ENCODE measurements around the gene ZFP92.

Gene ZFP92

DNA sequence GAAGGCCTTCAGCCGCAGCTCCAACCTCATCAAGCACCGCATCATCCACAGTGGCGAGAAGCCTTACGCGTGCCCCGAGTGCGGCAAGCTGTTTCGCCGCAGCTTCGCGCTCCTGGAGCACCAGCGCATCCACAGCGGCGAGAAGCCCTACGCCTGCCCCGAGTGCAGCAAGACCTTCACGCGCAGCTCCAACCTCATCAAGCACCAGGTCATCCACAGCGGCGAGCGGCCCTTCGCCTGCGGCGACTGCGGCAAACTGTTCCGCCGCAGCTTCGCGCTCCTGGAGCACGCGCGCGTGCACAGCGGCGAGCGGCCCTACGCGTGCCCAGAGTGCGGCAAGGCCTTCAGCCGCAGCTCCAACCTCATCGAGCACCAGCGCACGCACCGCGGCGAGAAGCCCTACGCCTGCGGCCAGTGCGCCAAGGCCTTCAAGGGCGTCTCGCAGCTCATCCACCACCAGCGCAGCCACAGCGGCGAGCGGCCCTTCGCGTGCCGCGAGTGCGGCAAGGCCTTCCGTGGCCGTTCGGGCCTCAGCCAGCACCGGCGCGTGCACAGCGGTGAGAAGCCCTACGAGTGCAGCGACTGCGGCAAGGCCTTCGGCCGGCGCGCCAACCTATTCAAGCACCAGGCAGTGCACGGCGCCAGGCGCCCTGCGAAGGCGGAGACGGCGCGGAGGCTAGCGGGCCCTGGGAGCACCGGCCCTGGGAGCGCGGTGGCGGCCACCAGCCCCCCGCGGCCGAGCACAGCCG, 9.8 kb downstream of the ZFP92 start:
- Histone ChIP-seq H3K27me3 (ENCODE audit: insufficient read depth, low read length) (no peaks in the 10 kb centered on the region), H3K4me3 (ENCODE audit: low read depth, low read length) (no peak overlapping the region), H2AFZ (ENCODE audit: low read length, unreplicated experiment) (no peak overlapping the region), H3K79me2 (ENCODE audit: control insufficient read depth, insufficient read depth, low read length, unreplicated experiment) (no peaks in the 10 kb centered on the region), H3K36me3 (ENCODE audit: insufficient read depth, low read length) (no peaks in the 10 kb centered on the region), H3K27ac (ENCODE audit: low read depth, low read length) (no peak overlapping the region), H3K4me1 (ENCODE audit: control insufficient read depth, insufficient read depth, low read length, unreplicated experiment) (no peaks in the 10 kb centered on the region)

GRCh38 chrX:153421856-153422255, 10.6 kb downstream of the ZFP92 start:
- no peaks in the 10 kb centered on the region for H3K79me2 ChIP-seq (ENCODE audit: control insufficient read depth, insufficient read depth, low read length, unreplicated experiment)
- no peaks in the 10 kb centered on the region for H3K27me3 ChIP-seq (ENCODE audit: insufficient read depth, low read length)
- no peak overlapping the region for H2AFZ ChIP-seq (ENCODE audit: low read length, unreplicated experiment)
- H3K27ac ChIP-seq (ENCODE audit: low read depth, low read length), result no peak overlapping the region
- no peaks in the 10 kb centered on the region for H3K36me3 ChIP-seq (ENCODE audit: insufficient read depth, low read length)
- H3K4me1 ChIP-seq (ENCODE audit: control insufficient read depth, insufficient read depth, low read length, unreplicated experiment), result no peaks in the 10 kb centered on the region
- no peak overlapping the region for H3K4me3 ChIP-seq (ENCODE audit: low read depth, low read length)

- no peaks in the 10 kb centered on the region for H3K4me1 ChIP-seq (ENCODE audit: control insufficient read depth, insufficient read depth, low read length, unreplicated experiment)
- no peaks in the 10 kb centered on the region for H3K27me3 ChIP-seq (ENCODE audit: insufficient read depth, low read length)
- H3K79me2 ChIP-seq (ENCODE audit: control insufficient read depth, insufficient read depth, low read length, unreplicated experiment), result no peaks in the 10 kb centered on the region
- H3K27ac ChIP-seq (ENCODE audit: low read depth, low read length), result no peak overlapping the region
- H3K4me3 ChIP-seq (ENCODE audit: low read depth, low read length), result no peak overlapping the region
- H3K36me3 ChIP-seq (ENCODE audit: insufficient read depth, low read length), result no peaks in the 10 kb centered on the region
- no peak overlapping the region for H2AFZ ChIP-seq (ENCODE audit: low read length, unreplicated experiment)
Measured at GRCh38 chrX:153423652-153424051, 12.4 kb downstream of the ZFP92 start.

GRCh38 chrX:153426204-153426603, 14.9 kb downstream of the ZFP92 start:
- no peaks in the 10 kb centered on the region for H3K79me2 ChIP-seq (ENCODE audit: control insufficient read depth, insufficient read depth, low read length, unreplicated experiment)
- H2AFZ ChIP-seq (ENCODE audit: low read length, unreplicated experiment), result no peak overlapping the region
- H3K27ac ChIP-seq (ENCODE audit: low read depth, low read length), result no peak overlapping the region
- H3K4me1 ChIP-seq (ENCODE audit: control insufficient read depth, insufficient read depth, low read length, unreplicated experiment), result no peaks in the 10 kb centered on the region
- H3K4me3 ChIP-seq (ENCODE audit: low read depth, low read length), result no peak overlapping the region
- no peaks in the 10 kb centered on the region for H3K36me3 ChIP-seq (ENCODE audit: insufficient read depth, low read length)
- H3K27me3 ChIP-seq (ENCODE audit: insufficient read depth, low read length), result peaks cover 7% of the 10 kb centered on the region; the same call in 1 of the 2 replicates

DNA sequence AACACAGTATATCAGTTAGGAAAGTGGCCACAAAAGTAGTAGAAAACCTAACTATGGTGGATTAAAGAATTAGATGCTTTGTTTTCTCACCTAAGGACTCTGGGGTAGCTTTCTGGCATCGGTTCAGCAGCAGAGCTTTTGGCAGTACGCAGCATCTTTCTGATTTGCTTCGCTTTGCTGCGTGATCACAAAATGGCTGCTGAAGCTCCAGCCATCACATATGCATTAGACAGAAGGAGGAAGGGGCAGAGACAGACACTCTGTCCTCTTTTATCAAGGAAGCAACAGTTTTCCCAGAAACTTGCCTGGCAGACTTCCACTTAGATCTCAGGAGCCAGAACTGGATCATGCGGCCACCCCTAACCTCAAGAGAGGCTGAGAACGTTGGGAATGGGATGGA, 19.5 kb downstream of the ZFP92 start:
- Histone ChIP-seq H3K79me2 (ENCODE audit: control insufficient read depth, insufficient read depth, low read length, unreplicated experiment) (no peaks in the 10 kb centered on the region), H3K4me3 (ENCODE audit: low read depth, low read length) (no peak overlapping the region), H3K4me1 (ENCODE audit: control insufficient read depth, insufficient read depth, low read length, unreplicated experiment) (no peaks in the 10 kb centered on the region), H3K27me3 (ENCODE audit: insufficient read depth, low read length) (peaks cover 7% of the 10 kb centered on the region; the same call in 1 of the 2 replicates), H2AFZ (ENCODE audit: low read length, unreplicated experiment) (no peak overlapping the region), H3K27ac (ENCODE audit: low read depth, low read length) (no peak overlapping the region), H3K36me3 (ENCODE audit: insufficient read depth, low read length) (no peaks in the 10 kb centered on the region)

DNA sequence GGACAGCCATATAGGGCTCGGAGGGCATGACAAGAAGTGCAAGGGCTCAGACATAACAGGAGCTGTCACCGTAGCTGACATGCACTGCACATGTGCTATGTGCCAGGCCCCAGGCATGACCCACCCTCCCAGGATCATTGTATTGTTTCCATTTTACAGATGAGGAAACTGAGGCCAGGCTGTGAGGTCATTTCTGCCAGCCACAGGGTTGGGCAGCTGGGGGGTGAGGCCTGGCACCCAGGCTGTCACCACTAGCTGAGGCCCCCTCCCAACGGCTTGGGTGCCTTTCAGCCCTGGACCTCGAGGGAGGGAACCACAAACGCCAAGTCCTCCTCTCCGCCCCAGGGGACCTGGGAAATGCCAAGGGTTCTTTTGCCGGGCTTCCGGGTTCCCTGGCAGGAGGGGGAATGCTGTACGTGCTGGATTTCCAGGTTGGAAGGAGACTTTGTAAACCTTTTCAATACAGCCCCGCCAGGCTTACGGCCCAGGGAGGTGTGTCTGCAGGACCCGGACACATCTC, 21.9 kb downstream of the ZFP92 start:
- Histone ChIP-seq H3K4me3 (ENCODE audit: low read depth, low read length) (no peak overlapping the region), H3K4me1 (ENCODE audit: control insufficient read depth, insufficient read depth, low read length, unreplicated experiment) (no peaks in the 10 kb centered on the region), H3K79me2 (ENCODE audit: control insufficient read depth, insufficient read depth, low read length, unreplicated experiment) (no peaks in the 10 kb centered on the region), H3K27ac (ENCODE audit: low read depth, low read length) (no peak overlapping the region), H2AFZ (ENCODE audit: low read length, unreplicated experiment) (no peak overlapping the region), H3K27me3 (ENCODE audit: insufficient read depth, low read length) (peaks cover 7% of the 10 kb centered on the region; the same call in 1 of the 2 replicates), H3K36me3 (ENCODE audit: insufficient read depth, low read length) (no peaks in the 10 kb centered on the region)

GRCh38 chrX:153433781-153434285, 22.6 kb downstream of the ZFP92 start:
- no peaks in the 10 kb centered on the region for H3K36me3 ChIP-seq (ENCODE audit: insufficient read depth, low read length)
- H3K4me1 ChIP-seq (ENCODE audit: control insufficient read depth, insufficient read depth, low read length, unreplicated experiment), result no peaks in the 10 kb centered on the region

DNA sequence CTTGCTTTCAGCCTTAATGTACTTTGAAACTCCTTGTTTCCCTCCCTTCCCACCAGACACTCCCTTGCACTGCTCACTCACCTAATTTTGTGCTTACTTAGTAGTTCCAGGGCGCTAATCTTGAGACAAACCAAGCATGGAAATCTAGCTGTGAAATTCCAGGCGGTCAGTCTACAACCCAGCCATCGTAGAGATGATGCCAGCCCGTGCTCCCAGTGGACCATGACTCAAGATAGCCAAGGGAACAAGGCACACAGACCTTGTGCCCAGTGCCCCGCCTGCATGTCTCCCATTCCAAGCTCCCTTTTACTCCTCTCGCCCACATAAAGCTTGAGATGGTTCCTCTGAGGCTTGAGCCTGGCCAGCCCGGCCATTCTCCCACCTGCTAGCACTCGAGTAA, 23.5 kb downstream of the ZFP92 start:
- H3K79me2 ChIP-seq (ENCODE audit: control insufficient read depth, insufficient read depth, low read length, unreplicated experiment), result no peaks in the 10 kb centered on the region
- no peak overlapping the region for H3K4me3 ChIP-seq (ENCODE audit: low read depth, low read length)
- no peaks in the 10 kb centered on the region for H3K4me1 ChIP-seq (ENCODE audit: control insufficient read depth, insufficient read depth, low read length, unreplicated experiment)
- no peaks in the 10 kb centered on the region for H3K36me3 ChIP-seq (ENCODE audit: insufficient read depth, low read length)
- no peak overlapping the region for H3K27ac ChIP-seq (ENCODE audit: low read depth, low read length)
- H3K27me3 ChIP-seq (ENCODE audit: insufficient read depth, low read length), result peaks cover 7% of the 10 kb centered on the region; the same call in 1 of the 2 replicates
- H2AFZ ChIP-seq (ENCODE audit: low read length, unreplicated experiment), result no peak overlapping the region

More at GRCh38 chrX:153433781-153434285, 22.6 kb downstream of the ZFP92 start:
- Histone ChIP-seq H3K27ac (ENCODE audit: low read depth, low read length) (no peak overlapping the region), H3K4me3 (ENCODE audit: low read depth, low read length) (no peak overlapping the region), H2AFZ (ENCODE audit: low read length, unreplicated experiment) (no peak overlapping the region), H3K79me2 (ENCODE audit: control insufficient read depth, insufficient read depth, low read length, unreplicated experiment) (no peaks in the 10 kb centered on the region), H3K27me3 (ENCODE audit: insufficient read depth, low read length) (peaks cover 7% of the 10 kb centered on the region; the same call in 1 of the 2 replicates)

- Histone ChIP-seq H3K4me1 (ENCODE audit: control insufficient read depth, insufficient read depth, low read length, unreplicated experiment) (no peaks in the 10 kb centered on the region), H3K27me3 (ENCODE audit: insufficient read depth, low read length) (peaks cover 7% of the 10 kb centered on the region; the same call in 1 of the 2 replicates), H3K36me3 (ENCODE audit: insufficient read depth, low read length) (no peaks in the 10 kb centered on the region), H3K79me2 (ENCODE audit: control insufficient read depth, insufficient read depth, low read length, unreplicated experiment) (no peaks in the 10 kb centered on the region), H3K27ac (ENCODE audit: low read depth, low read length) (no peak overlapping the region), H2AFZ (ENCODE audit: low read length, unreplicated experiment) (no peak overlapping the region), H3K4me3 (ENCODE audit: low read depth, low read length) (no peak overlapping the region)
Measured at GRCh38 chrX:153435845-153436244, 24.6 kb downstream of the ZFP92 start.

DNA sequence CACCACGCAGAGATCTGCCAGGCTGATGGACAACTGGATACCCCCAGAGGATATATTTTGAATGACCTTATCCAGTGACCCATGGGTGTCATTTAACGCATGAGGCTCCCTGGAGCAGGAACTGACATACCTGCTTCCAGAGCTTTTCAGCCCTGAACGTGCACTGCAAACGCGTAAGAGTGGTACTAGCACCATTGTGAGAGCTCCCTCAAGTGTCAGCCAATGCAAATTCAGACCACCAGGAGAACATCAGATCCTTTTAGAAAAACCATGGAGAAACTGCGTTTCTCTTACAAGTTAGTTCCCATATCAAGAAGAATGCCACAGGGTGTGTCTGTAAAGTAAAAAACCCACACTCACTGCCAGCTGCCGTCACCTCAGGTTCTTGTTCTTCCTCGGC, 27.3 kb downstream of the ZFP92 start:
- Histone ChIP-seq H3K36me3 (ENCODE audit: insufficient read depth, low read length) (no peaks in the 10 kb centered on the region), H3K4me3 (ENCODE audit: low read depth, low read length) (no peak overlapping the region), H3K27ac (ENCODE audit: low read depth, low read length) (no peak overlapping the region), H3K79me2 (ENCODE audit: control insufficient read depth, insufficient read depth, low read length, unreplicated experiment) (no peaks in the 10 kb centered on the region), H2AFZ (ENCODE audit: low read length, unreplicated experiment) (no peak overlapping the region), H3K4me1 (ENCODE audit: control insufficient read depth, insufficient read depth, low read length, unreplicated experiment) (no peaks in the 10 kb centered on the region), H3K27me3 (ENCODE audit: insufficient read depth, low read length) (peaks cover 4% of the 10 kb centered on the region; the same call in 1 of the 2 replicates)

- H2AFZ ChIP-seq (ENCODE audit: low read length, unreplicated experiment), result no peak overlapping the region
- no peak overlapping the region for H3K27ac ChIP-seq (ENCODE audit: low read depth, low read length)
- H3K4me3 ChIP-seq (ENCODE audit: low read depth, low read length), result no peak overlapping the region
- no peaks in the 10 kb centered on the region for H3K4me1 ChIP-seq (ENCODE audit: control insufficient read depth, insufficient read depth, low read length, unreplicated experiment)
- H3K36me3 ChIP-seq (ENCODE audit: insufficient read depth, low read length), result no peaks in the 10 kb centered on the region
- no peaks in the 10 kb centered on the region for H3K79me2 ChIP-seq (ENCODE audit: control insufficient read depth, insufficient read depth, low read length, unreplicated experiment)
- H3K27me3 ChIP-seq (ENCODE audit: insufficient read depth, low read length), result peaks cover 4% of the 10 kb centered on the region; the same call in 1 of the 2 replicates
Measured at GRCh38 chrX:153439977-153440376, 28.7 kb downstream of the ZFP92 start.
